GM12872 (cell line): Measurements from ENCODE around the gene MRPL4.

Source experiments
- TF ChIP-seq, protein P1 (sequence below): IDR thresholded peaks from 3 replicates; pipeline ENCODE4 v1.5.1; 2011; ENCODE audit warnings: low read depth, mild to moderate bottlenecking, low read length, moderate library complexity; ENCODE audit not compliant: insufficient read depth

The MRPL4 gene

DNA sequence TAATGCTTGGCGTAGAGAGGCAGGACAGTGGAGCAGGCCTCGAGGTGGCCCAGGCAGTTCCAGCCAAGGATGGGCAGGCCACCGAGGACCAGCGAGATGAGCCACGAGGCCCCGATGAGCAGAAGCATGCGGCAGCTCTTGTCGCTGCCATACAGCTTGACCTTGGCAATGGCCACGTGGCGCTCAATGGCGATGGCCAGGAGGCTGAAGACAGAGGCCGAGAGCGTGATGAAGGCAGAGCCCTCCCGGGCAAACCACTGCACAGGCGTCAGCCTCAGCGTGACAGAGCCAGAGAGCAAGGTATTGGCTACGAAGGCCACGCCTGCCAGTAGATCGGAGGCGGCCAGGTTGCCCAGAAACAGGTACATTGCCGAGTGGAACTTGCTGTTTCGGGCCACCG lies 27.7 kb upstream of the MRPL4 start:
- TF ChIP-seq, protein P1, sequence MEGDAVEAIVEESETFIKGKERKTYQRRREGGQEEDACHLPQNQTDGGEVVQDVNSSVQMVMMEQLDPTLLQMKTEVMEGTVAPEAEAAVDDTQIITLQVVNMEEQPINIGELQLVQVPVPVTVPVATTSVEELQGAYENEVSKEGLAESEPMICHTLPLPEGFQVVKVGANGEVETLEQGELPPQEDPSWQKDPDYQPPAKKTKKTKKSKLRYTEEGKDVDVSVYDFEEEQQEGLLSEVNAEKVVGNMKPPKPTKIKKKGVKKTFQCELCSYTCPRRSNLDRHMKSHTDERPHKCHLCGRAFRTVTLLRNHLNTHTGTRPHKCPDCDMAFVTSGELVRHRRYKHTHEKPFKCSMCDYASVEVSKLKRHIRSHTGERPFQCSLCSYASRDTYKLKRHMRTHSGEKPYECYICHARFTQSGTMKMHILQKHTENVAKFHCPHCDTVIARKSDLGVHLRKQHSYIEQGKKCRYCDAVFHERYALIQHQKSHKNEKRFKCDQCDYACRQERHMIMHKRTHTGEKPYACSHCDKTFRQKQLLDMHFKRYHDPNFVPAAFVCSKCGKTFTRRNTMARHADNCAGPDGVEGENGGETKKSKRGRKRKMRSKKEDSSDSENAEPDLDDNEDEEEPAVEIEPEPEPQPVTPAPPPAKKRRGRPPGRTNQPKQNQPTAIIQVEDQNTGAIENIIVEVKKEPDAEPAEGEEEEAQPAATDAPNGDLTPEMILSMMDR, result no peak

DNA sequence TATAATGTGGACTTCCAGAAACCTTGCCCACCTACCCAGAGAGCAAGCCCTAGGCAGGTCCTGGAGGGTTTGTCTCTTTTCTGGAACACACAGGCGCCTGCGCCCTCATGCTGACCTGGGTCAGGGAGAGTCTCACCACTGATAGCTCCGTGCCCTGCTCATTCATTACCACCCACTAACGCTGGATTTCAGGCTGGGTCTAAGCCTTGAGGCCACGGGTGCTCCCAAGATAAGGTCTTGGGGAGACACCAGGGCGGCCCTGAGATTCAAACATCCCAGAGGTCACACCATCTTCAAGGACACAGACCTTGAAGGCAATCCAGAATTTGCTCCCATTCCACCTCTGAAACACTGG lies 26.0 kb upstream of the MRPL4 start:
- TF ChIP-seq, protein P1, result no peak

DNA sequence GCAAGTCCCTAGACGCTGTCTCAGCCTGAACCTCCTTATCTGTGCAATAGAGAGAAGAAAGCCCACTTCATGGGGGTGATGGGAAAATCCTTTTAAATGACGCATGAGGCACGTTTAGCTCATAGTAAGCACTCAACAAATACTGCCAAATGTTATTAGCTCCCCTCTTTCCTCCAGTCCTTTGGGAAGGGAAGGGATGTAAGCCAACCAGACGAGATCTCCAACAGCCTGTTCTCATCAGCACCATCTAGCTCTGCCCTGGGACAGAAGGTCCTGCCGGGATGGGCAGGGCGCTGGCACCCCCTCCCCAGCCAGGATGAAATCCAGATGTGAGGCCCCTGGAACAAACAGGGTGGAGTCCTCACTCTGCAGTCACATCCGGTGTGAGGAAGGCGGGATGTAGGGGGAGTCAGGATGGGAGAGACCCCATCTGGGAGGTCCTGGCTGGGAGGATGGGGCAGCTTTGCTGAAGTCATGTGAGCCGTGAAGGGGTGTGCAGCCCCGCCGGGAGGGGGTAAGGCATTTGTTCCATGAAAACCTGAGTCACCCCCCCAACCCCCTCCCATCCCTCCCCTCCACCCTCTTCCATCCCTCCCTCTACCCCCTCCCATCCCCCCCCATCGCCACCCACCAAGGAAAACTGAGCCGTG lies 25.5 kb upstream of the MRPL4 start:
- TF ChIP-seq, protein P1, result no peak

DNA sequence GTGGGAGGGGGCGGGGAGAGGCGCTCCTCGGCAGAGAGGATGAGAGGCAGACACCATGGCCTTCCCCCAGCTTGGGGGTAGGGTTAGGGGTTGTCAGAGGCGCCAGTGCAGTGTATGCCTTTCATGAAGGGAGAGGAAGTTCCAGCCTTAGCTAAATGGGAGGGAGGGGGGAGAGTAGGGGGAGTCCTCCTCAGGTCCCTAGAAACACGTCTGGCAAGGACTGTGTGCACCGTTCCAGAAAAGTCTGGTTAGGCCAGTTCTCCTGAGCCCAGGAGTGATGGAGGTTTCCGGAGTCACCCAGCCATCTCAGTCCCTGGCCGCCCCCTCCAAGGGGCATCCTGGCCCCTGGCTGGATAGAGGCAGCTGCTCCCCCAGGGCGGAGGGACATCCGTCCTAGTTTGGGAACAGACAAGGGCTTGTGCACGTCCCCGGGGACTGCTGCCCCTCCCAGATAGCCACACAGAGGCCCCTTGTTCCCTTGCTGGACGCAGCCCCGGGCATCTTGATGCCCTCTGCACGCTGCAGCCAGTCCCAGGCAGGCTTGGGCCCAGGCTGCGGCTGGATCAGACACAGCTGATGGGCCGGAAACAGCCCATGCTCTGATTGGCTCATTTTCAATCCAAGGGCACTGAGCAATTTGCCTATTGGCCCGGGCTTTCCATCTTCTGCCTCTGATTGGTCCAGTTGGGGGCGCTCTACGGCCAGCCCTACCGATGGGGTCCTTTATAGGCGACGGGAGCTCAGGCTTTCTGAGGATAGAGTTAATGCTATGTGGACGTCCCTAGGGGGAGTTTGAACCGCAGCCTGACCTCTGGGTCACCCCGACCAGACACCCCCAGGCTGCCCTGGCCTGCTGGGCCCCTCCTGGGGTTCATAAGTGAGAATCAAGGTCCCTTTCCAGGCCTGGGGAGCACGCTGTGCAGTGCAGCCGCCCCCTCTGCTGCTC lies 24.7 kb upstream of the MRPL4 start:
- TF ChIP-seq, protein P1, result 0 out of 3 replicates have a peak, but pooled peaks have one; percentile 12

DNA sequence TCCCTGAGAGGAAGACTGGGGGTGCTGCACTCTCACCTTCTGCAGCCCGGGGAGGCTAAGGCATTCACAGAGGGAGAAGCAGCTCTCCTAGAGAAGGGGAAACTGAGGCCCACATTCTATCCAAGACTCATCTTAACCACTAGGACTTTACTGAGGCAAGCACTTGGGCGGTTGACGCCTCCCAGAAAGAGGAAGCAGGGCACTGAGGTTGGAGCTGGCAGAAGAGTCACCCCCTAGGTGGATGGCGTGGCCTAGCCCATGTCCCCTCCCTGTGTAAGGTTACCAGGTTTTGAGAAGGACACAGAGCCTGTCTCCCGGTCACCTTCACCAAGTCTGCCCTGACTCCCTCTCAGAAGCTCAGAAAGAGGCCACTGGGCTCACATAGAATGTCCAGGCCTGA lies 23.6 kb upstream of the MRPL4 start:
- TF ChIP-seq, protein P1, result no peak

DNA sequence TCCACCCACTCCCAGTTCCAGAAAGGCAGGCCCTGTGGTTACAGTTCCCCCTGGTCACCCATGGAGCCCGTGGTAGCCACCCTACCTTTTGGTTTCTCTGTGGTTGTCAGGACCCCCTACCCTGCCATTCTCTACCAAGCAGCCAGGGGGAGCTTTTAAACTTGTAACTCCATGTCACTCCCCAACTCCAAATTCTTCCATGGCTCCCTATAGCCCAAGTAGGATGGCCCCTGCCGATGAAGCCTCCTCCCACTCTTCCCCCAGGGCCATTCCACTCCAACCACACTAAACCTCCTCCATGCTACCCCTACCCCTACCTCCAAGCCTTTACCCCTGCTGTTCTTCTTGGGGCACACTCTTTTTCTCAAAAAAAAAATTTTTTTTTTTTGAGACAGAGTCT lies 23.1 kb upstream of the MRPL4 start:
- TF ChIP-seq, protein P1, result peak; percentile 78

DNA sequence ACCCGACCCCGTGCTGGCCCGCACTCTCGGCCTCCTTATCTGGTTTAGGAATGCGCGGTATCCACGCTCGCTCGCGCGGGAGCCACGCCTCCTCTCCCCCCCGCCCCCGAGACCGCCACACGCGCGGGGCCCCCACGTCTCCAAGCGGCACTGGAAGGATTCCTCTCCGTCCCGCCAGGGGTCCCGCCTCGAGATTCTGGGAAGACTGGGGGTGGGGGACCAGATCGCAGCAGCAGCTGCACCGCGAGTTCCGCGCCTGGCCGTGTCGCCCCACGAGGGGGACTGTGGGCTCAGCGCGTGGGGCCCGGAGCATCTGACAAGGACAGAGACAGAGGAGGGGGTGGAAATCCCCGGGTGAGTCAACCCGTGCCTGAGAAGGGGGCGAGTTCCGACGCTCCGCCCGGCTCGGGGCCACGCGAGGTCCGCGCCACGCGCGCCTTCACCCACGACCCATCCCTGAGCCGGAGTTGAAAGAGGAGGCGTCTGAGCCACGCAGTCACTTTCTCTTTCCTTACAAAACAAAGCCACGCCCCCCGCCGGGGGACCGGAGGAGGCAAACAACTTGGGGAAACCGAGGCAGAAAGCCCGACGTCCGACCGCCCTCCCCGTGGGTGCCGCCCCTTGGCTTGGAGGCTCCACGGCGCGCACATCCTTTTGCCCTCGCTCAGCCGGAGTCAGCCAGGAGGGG lies 21.7 kb upstream of the MRPL4 start:
- TF ChIP-seq, protein P1, result no peak
